ENCODE measurements around the gene ZNF85. TPM values are rescaled to one million over a fixed set of nuclear protein-coding genes. Genes with fewer than 3 reads are reported as not detected.
A peak's percentile ranks its signal among the peaks of the same experiment; 100 is the strongest.

Gene ZNF85
- polyA plus RNA-seq, 3 donors from 2014 or later: 1.7 to 7.5 (median 5.8) TPM

- H3K27me3 Mint-ChIP-seq (ENCODE audit: low read depth in 3 of 3): peaks cover 0 to 5% (median 0%) of the 10 kb centered on the region in 3 donors
- DNase-seq: peak; percentile 79 to 89 (median 85)
- no peaks in the 10 kb centered on the region for H3K36me3 Mint-ChIP-seq
- no peaks in the 10 kb centered on the region for H3K9me3 Mint-ChIP-seq
- peaks cover 8 to 12% of the 10 kb centered on the region in 2 donors for H3K4me1 Mint-ChIP-seq
- peak overlapping the region; percentile 84 to 89 (median 87) for H3K4me3 Mint-ChIP-seq
- H3K27ac Mint-ChIP-seq: peak overlapping the region in 4 of 6 donors; percentile 3 to 65 (median 46)
Observed at GRCh38 chr19:20999731-21000352, 76.8 kb downstream of the ZNF85 start.

Other genes starting within 250 kb of the ZNF85 start
- 1 to 10 TPM; 1.9 to 4.2 (median 3.0) TPM for gene ZNF66, start 146.9 kb upstream of the ZNF85 start, polyA plus RNA-seq
- gene ZNF430, start 97.4 kb downstream of the ZNF85 start, polyA plus RNA-seq: 10 to 100 TPM; 11.7 to 38.7 (median 23.1) TPM
- 1 to 10 TPM; 2.1 to 7.0 (median 4.1) TPM for gene ZNF714, start 159.0 kb downstream of the ZNF85 start, polyA plus RNA-seq
- 10 to 100 TPM in 1 of 3 donors, 1 to 10 TPM in 2; 6.3 to 12.7 (median 7.6) TPM for gene ZNF431, start 218.8 kb downstream of the ZNF85 start, polyA plus RNA-seq